Sigmoid colon (tissue), 4 donors: Measurements from ENCODE around the gene SUGCT.

Experiments used
- CTCF ChIP-seq, 4 experiments: fragments of 450-650 bp in 3 of 4; fragments of 200-600 bp in 1 of 4; IDR thresholded peaks; one replicate each; pipeline ENCODE4 v1.5.1; 2016 to 2019; ENCODE audit warnings: antibody characterized with exemption in 4 of 4, mild to moderate bottlenecking in 3 of 4, moderate library complexity in 2 of 4
- EP300 ChIP-seq, 4 donors: sonication (generic); formaldehyde crosslinking; IDR thresholded peaks; one replicate each; pipeline ENCODE4 v1.6.1; 2017; ENCODE audit warnings: antibody characterized with exemption in 4 of 4
- POLR2A ChIP-seq, 2 donors: fragments of 450-650 bp; IDR thresholded peaks; one replicate each; pipeline ENCODE4 v1.6.1; 2016; ENCODE audit warnings: antibody characterized with exemption in 2 of 2, mild to moderate bottlenecking in 2 of 2, moderate library complexity in 2 of 2

- TF ChIP-seq CTCF (IDR thresholded peaks at IDR 0.05) (no peak), EP300 (IDR thresholded peaks at IDR 0.05) (no peak), POLR2A (IDR thresholded peaks at IDR 0.05) (no peak)
Observed at GRCh38 chr7:40623863-40624262, 489.1 kb downstream of the SUGCT start.
